Neuronal stem cell (in vitro differentiated cells): ENCODE data around the gene SEMA3E.
"Not testable (repeated sequence)": the region's sequence is repeated elsewhere in the genome, so short reads cannot be mapped to it uniquely, and the experiment has no call there.

ENCODE experiments used
- DNase-seq: peaks from one replicate; pipeline ENCODE4 v3.0.0-alpha.2; 2013; ENCODE audit warnings: low spot score
- H2AFZ ChIP-seq: one replicate; pipeline ENCODE4 v1.6.1; 2013; ENCODE audit warnings: mild to moderate bottlenecking, low read length, inconsistent platforms
- H2AK5ac ChIP-seq: 2 replicates; pipeline ENCODE4 v1.6.1; 2013; ENCODE audit warnings: low read depth, mild to moderate bottlenecking, inconsistent platforms, low read length, moderate library complexity, mixed read lengths
- H2BK120ac ChIP-seq: 2 replicates; pipeline ENCODE4 v1.6.1; 2013; ENCODE audit warnings: low read depth, mild to moderate bottlenecking, inconsistent platforms, low read length, moderate library complexity, mixed read lengths
- H2BK12ac ChIP-seq: one replicate; pipeline ENCODE4 v1.6.1; 2013; ENCODE audit warnings: low read length, inconsistent platforms
- H2BK15ac ChIP-seq: 2 replicates; pipeline ENCODE4 v1.6.1; 2013; ENCODE audit warnings: mild to moderate bottlenecking, low read length, inconsistent platforms, mixed read lengths
- H2BK5ac ChIP-seq: one replicate; pipeline ENCODE4 v1.6.1; 2013; ENCODE audit warnings: inconsistent platforms, mild to moderate bottlenecking, low read length, moderate library complexity
- H3K14ac ChIP-seq: one replicate; pipeline ENCODE4 v1.6.1; 2013; ENCODE audit warnings: low read length, inconsistent platforms
- H3K18ac ChIP-seq: 2 replicates; pipeline ENCODE4 v1.6.1; 2013; ENCODE audit warnings: low read length, inconsistent platforms
- H3K23ac ChIP-seq: 2 replicates; pipeline ENCODE4 v1.6.1; 2013; ENCODE audit warnings: low read depth, mild to moderate bottlenecking, mixed read lengths, low read length, inconsistent platforms; ENCODE audit not compliant: poor library complexity
- H3K27ac ChIP-seq: replicated peaks from 3 replicates; pipeline ENCODE4 v1.5.1; 2013; ENCODE audit warnings: low read length, inconsistent platforms
- H3K27me3 ChIP-seq, 3 experiments: 2 replicates each; pipeline ENCODE4 v1.6.1; 2013; ENCODE audit warnings: low read length in 3 of 3, mild to moderate bottlenecking in 2 of 3, inconsistent platforms in 1 of 3, low read depth in 1 of 3, mixed read lengths in 1 of 3, moderate library complexity in 1 of 3; ENCODE audit not compliant: control insufficient read depth in 3 of 3, insufficient read depth in 3 of 3
- H3K36me3 ChIP-seq, 2 donors: replicated peaks in 1 of 2; 2 replicates each; pipeline ENCODE4 v1.6.1; 2013; ENCODE audit warnings: low read length in 2 of 2; ENCODE audit not compliant: control insufficient read depth in 2 of 2, insufficient read depth in 2 of 2
- H3K4ac ChIP-seq: 2 replicates; pipeline ENCODE4 v1.6.1; 2013; ENCODE audit warnings: inconsistent platforms, mild to moderate bottlenecking, low read length, moderate library complexity
- H3K4me1 ChIP-seq, 2 donors: 1 replicate in 1 of 2; 2 replicates in 1 of 2; pipeline ENCODE4 v1.6.1; 2013; ENCODE audit warnings: low read length in 2 of 2, low read depth in 1 of 2; ENCODE audit not compliant: control insufficient read depth in 2 of 2, insufficient read depth in 1 of 2
- H3K4me2 ChIP-seq: one replicate; pipeline ENCODE4 v1.6.1; 2013; ENCODE audit warnings: mild to moderate bottlenecking, low read length, inconsistent platforms; ENCODE audit not compliant: insufficient read depth, poor library complexity, severe bottlenecking
- H3K4me3 ChIP-seq, 2 donors: 2 replicates each; pipeline ENCODE4 v1.5.1; 2013; ENCODE audit warnings: low read length in 2 of 2, mild to moderate bottlenecking in 2 of 2, inconsistent platforms in 1 of 2, moderate library complexity in 1 of 2
- H3K79me1 ChIP-seq: one replicate; pipeline ENCODE4 v1.6.1; 2013; ENCODE audit warnings: low read depth, mild to moderate bottlenecking, inconsistent platforms, low read length, moderate library complexity
- H3K9ac ChIP-seq: one replicate; pipeline ENCODE4 v1.6.1; 2013; ENCODE audit warnings: mild to moderate bottlenecking, low read depth, low read length, inconsistent platforms; ENCODE audit not compliant: poor library complexity
- H3K9me3 ChIP-seq, 2 donors: replicated peaks in 1 of 2; 2 replicates each; pipeline versions ENCODE3 to v1.6.1; 2013; ENCODE audit warnings: low read length in 2 of 2, mild to moderate bottlenecking in 2 of 2, inconsistent platforms in 1 of 2, low read depth in 1 of 2, mixed read lengths in 1 of 2, moderate library complexity in 1 of 2; ENCODE audit not compliant: control insufficient read depth in 2 of 2, insufficient read depth in 1 of 2
- H4K8ac ChIP-seq: one replicate; pipeline ENCODE4 v1.6.1; 2013; ENCODE audit warnings: low read depth, mild to moderate bottlenecking, inconsistent platforms, low read length, moderate library complexity
- H4K91ac ChIP-seq: one replicate; pipeline ENCODE4 v1.6.1; 2013; ENCODE audit warnings: low read length, low read depth, mild to moderate bottlenecking, inconsistent platforms; ENCODE audit not compliant: poor library complexity
- WGBS, 2 donors: extraction: QIAGEN DNeasy Blood & Tissue Kit; methylation state at CpG; one replicate each; pipeline ENCODE4 v1.1.7; 2013; ENCODE audit warnings: missing lambda C conversion rate in 2 of 2, mixed read lengths in 1 of 2; ENCODE audit not compliant: insufficient read length in 2 of 2, insufficient replicate concordance in 1 of 2; ENCODE audit errors: extremely low coverage in 2 of 2; 5-methylcytosine and 5-hydroxymethylcytosine counted together

Gene SEMA3E

GRCh38 chr7:83552556-83552955 is 96.4 kb downstream of the SEMA3E start:
- H2BK5ac ChIP-seq, H3K4ac ChIP-seq, H3K23ac ChIP-seq, H4K8ac ChIP-seq, H3K4me2 ChIP-seq, H3K14ac ChIP-seq, H3K27ac ChIP-seq, H4K91ac ChIP-seq, H3K79me1 ChIP-seq, H2AK5ac ChIP-seq, H3K18ac ChIP-seq, H3K27me3 ChIP-seq, H2BK12ac ChIP-seq, DNase-seq, H3K9ac ChIP-seq, H3K4me3 ChIP-seq, H3K36me3 ChIP-seq, H3K4me1 ChIP-seq, H2BK120ac ChIP-seq, H2BK15ac ChIP-seq, H3K9me3 ChIP-seq, H2AFZ ChIP-seq: not testable (repeated sequence)
- no CpG with 5 or more reads among the region's 3 CpGs for WGBS, 2 donors

- Histone ChIP-seq H3K9ac (no peak overlapping the region), H2AK5ac (no peak overlapping the region), H2BK120ac (no peak overlapping the region), H3K27ac (no peak overlapping the region), H4K91ac (no peak overlapping the region), H3K18ac (no peak overlapping the region), H3K4ac (no peak overlapping the region), H2BK12ac (no peak overlapping the region), H3K4me1 (no peaks in the 10 kb centered on the region), H3K23ac (no peak overlapping the region), H3K27me3 (no peaks in the 10 kb centered on the region), H3K36me3 (no peaks in the 10 kb centered on the region), H2BK15ac (no peak overlapping the region), H3K4me3 (no peak overlapping the region), H3K4me2 (no peak overlapping the region), H3K79me1 (no peaks in the 10 kb centered on the region), H4K8ac (no peak overlapping the region), H2BK5ac (no peak overlapping the region), H3K9me3 (no peaks in the 10 kb centered on the region), H2AFZ (no peak overlapping the region), H3K14ac (no peak overlapping the region)
- WGBS, 2 donors, result no CpG with 5 or more reads among the region's 4 CpGs
- no peak for DNase-seq
Measured at GRCh38 chr7:83550100-83550499, 98.8 kb downstream of the SEMA3E start.

GRCh38 chr7:83548250-83548649 is 100.7 kb downstream of the SEMA3E start:
- H3K4me1 ChIP-seq, result no peaks in the 10 kb centered on the region
- no peak overlapping the region for H4K8ac ChIP-seq
- peak overlapping the region; percentile 35 for H2AFZ ChIP-seq
- H3K9me3 ChIP-seq, result no peaks in the 10 kb centered on the region
- no CpG with 5 or more reads among the region's 1 CpG for WGBS, 2 donors
- no peak overlapping the region for H3K9ac ChIP-seq
- H2BK120ac ChIP-seq, result no peak overlapping the region
- H3K79me1 ChIP-seq, result no peaks in the 10 kb centered on the region
- H3K14ac ChIP-seq, result no peak overlapping the region
- no peak overlapping the region for H3K27ac ChIP-seq
- no peaks in the 10 kb centered on the region for H3K36me3 ChIP-seq
- H4K91ac ChIP-seq, result no peak overlapping the region
- no peak overlapping the region for H2BK15ac ChIP-seq
- H3K4ac ChIP-seq, result no peak overlapping the region
- no peak overlapping the region for H3K4me3 ChIP-seq
- no peak overlapping the region for H2BK12ac ChIP-seq
- H3K23ac ChIP-seq, result no peak overlapping the region
- no peak overlapping the region for H3K4me2 ChIP-seq
- H3K27me3 ChIP-seq, result no peaks in the 10 kb centered on the region
- H3K18ac ChIP-seq, result no peak overlapping the region
- DNase-seq, result no peak
- H2AK5ac ChIP-seq, result no peak overlapping the region
- no peak overlapping the region for H2BK5ac ChIP-seq

- Histone ChIP-seq H3K14ac (no peak overlapping the region), H3K4me2 (no peak overlapping the region), H3K4ac (no peak overlapping the region), H3K79me1 (no peaks in the 10 kb centered on the region), H3K9me3 (no peaks in the 10 kb centered on the region), H3K9ac (no peak overlapping the region), H2BK120ac (no peak overlapping the region), H3K18ac (no peak overlapping the region), H3K27ac (no peak overlapping the region), H2BK12ac (no peak overlapping the region), H2AFZ (peak overlapping the region; percentile 40), H4K91ac (no peak overlapping the region), H2BK5ac (no peak overlapping the region), H3K4me1 (no peaks in the 10 kb centered on the region), H2BK15ac (no peak overlapping the region), H2AK5ac (no peak overlapping the region), H3K4me3 (no peak overlapping the region), H3K23ac (no peak overlapping the region), H4K8ac (no peak overlapping the region), H3K36me3 (no peaks in the 10 kb centered on the region), H3K27me3 (no peaks in the 10 kb centered on the region)
- no CpG with 5 or more reads among the region's 2 CpGs for WGBS, 2 donors
- no peak for DNase-seq
Measured at GRCh38 chr7:83547526-83547925, 101.4 kb downstream of the SEMA3E start.
